HG02943 (cell line): ENCODE measurements around the gene CELA3A.
A peak's percentile ranks its signal among the peaks of the same experiment; 100 is the strongest.

Experiments
- ATAC-seq: cut with Tn5 transposase; IDR thresholded peaks from one replicate; pipeline ENCODE4 v1.9.1; 2021; ENCODE audit warnings: mild to moderate bottlenecking, low read depth, moderate library complexity; ENCODE audit not compliant: unreplicated experiment

CELA3A gene

GRCh38 chr1:22045604-22046228 lies 44.3 kb downstream of the CELA3A start:
- ATAC-seq: no peak

- no peak for ATAC-seq
Measured at GRCh38 chr1:22048351-22049192, 47.1 kb downstream of the CELA3A start.

- ATAC-seq: no peak
Measured at GRCh38 chr1:22050330-22050729, 48.9 kb downstream of the CELA3A start.

- no peak for ATAC-seq
Measured at GRCh38 chr1:22051607-22052114, 50.2 kb downstream of the CELA3A start.

GRCh38 chr1:22052115-22053016 lies 50.9 kb downstream of the CELA3A start, which contains the start of gene CDC42:
TSS of gene CDC42 (plus strand) at chr1:22052709. CDS start at chr1:22078479, 25,770 bp downstream.
- ATAC-seq: peak; percentile 84

- ATAC-seq: peak; percentile 42
Measured at GRCh38 chr1:22053017-22053860, 51.8 kb downstream of the CELA3A start.

GRCh38 chr1:22053861-22054770 lies 52.7 kb downstream of the CELA3A start:
- ATAC-seq: no peak

GRCh38 chr1:22055463-22055862 lies 54.0 kb downstream of the CELA3A start:
- no peak for ATAC-seq

GRCh38 chr1:22056043-22056442 lies 54.6 kb downstream of the CELA3A start:
- ATAC-seq: no peak

- no peak for ATAC-seq
Measured at GRCh38 chr1:22056936-22057335, 55.5 kb downstream of the CELA3A start.

GRCh38 chr1:22057861-22058260 lies 56.4 kb downstream of the CELA3A start:
- no peak for ATAC-seq
